Measurements from ENCODE around the gene RUNX1.

RUNX1 gene

GRCh38 chr21:34944015-34944755 is 104.9 kb downstream of the RUNX1 start:
- TF ChIP-seq CTCF (IDR thresholded peaks at IDR 0.05; ENCODE audit: low read depth, low read length, missing control alignments): no peak
- H3K4me3 ChIP-seq (ENCODE audit: low read depth, low read length): no peak overlapping the region
- no peak for DNase-seq (ENCODE audit: low read depth)

GRCh38 chr21:34942911-34943310 is 106.2 kb downstream of the RUNX1 start:
- H3K4me3 ChIP-seq (ENCODE audit: low read depth, low read length): no peak overlapping the region
- no peak for DNase-seq (ENCODE audit: low read depth)
- TF ChIP-seq CTCF (IDR thresholded peaks at IDR 0.05; ENCODE audit: low read depth, low read length, missing control alignments): no peak

- TF ChIP-seq CTCF (IDR thresholded peaks at IDR 0.05; ENCODE audit: low read depth, low read length, missing control alignments): no peak
- no peak for DNase-seq (ENCODE audit: low read depth)
- H3K4me3 ChIP-seq (ENCODE audit: low read depth, low read length): no peak overlapping the region
These were observed 107.9 kb downstream of the RUNX1 start for GRCh38 chr21:34941162-34941561.

- no peak overlapping the region for H3K4me3 ChIP-seq (ENCODE audit: low read depth, low read length)
- no peak for DNase-seq (ENCODE audit: low read depth)
- TF ChIP-seq CTCF (IDR thresholded peaks at IDR 0.05; ENCODE audit: low read depth, low read length, missing control alignments): no peak
These were observed 109.3 kb downstream of the RUNX1 start for GRCh38 chr21:34939673-34940331.

- H3K4me3 ChIP-seq (ENCODE audit: low read depth, low read length): no peak overlapping the region
- DNase-seq (ENCODE audit: low read depth): no peak
- no peak for TF ChIP-seq CTCF (IDR thresholded peaks at IDR 0.05; ENCODE audit: low read depth, low read length, missing control alignments)
These were observed 110.9 kb downstream of the RUNX1 start for GRCh38 chr21:34938089-34938764.

- no peak overlapping the region for H3K4me3 ChIP-seq (ENCODE audit: low read depth, low read length)
- TF ChIP-seq CTCF (IDR thresholded peaks at IDR 0.05; ENCODE audit: low read depth, low read length, missing control alignments): no peak
- no peak for DNase-seq (ENCODE audit: low read depth)
These were observed 112.1 kb downstream of the RUNX1 start for GRCh38 chr21:34936883-34937563.

Data from GM12864 (cell line).